BJ (cell line): ENCODE results near the gene CD27. TPM values are rescaled to one million over a fixed set of nuclear protein-coding genes. Genes with fewer than 3 reads are reported as not detected.
"Not testable (repeated sequence)": the region's sequence is repeated elsewhere in the genome, so short reads cannot be mapped to it uniquely, and the experiment has no call there.

Experiments used
- CTCF ChIA-PET: fragments of 350-600 bp; formaldehyde crosslinking; extraction: SDS; loops from one replicate; lab custom pipeline; 2021; ENCODE audit warnings: antibody characterized with exemption, inconsistent platforms; lab: Yijun Ruan, JAX
- POLR2A ChIA-PET: fragments of 300-600 bp; sonication (Branson Sonifier 250); formaldehyde crosslinking; extraction: SDS; loops from one replicate; lab custom pipeline; 2021; ENCODE audit warnings: antibody characterized with exemption; lab: Charles Lee
- DNase-seq: peaks from one replicate; pipeline ENCODE4 v3.0.0-alpha.2; 2011; ENCODE audit warnings: low read depth
- H3K27me3 ChIP-seq: 2 replicates; pipeline ENCODE4 v1.6.0; 2011; ENCODE audit warnings: low read length; ENCODE audit not compliant: control insufficient read depth, insufficient read depth
- H3K36me3 ChIP-seq: 2 replicates; pipeline ENCODE4 v1.5.1; 2011; ENCODE audit warnings: low read length; ENCODE audit not compliant: control insufficient read depth, insufficient read depth
- H3K4me3 ChIP-seq: 2 replicates; pipeline ENCODE4 v1.5.1; 2011; ENCODE audit warnings: low read depth, mild to moderate bottlenecking, control low read depth, low read length
- CTCF ChIP-seq: IDR thresholded peaks from 2 replicates; pipeline ENCODE4 v1.5.1; 2011; ENCODE audit warnings: low read depth, mild to moderate bottlenecking, control low read depth, inconsistent platforms, low read length, moderate library complexity; ENCODE audit not compliant: insufficient read depth
- polyA plus RNA-seq: library from polyadenylated mRNA; depleted of rRNA; stranded (reverse); fragments of >200 nt; gene quantifications from 2 replicates; pipeline ENCODE4 v1.2.3, GENCODE V29; 2011

The CD27 gene
- polyA plus RNA-seq, 1 experiment = 0.15 TPM

- H3K36me3 ChIP-seq = no peaks in the 10 kb centered on the region
- CTCF ChIA-PET = interaction anchor here (0.8 kb wide), 1 partner anchor 21 kb away, joined by 4 read pairs; no protein-coding TSS in a partner anchor
- no peak overlapping the region for H3K4me3 ChIP-seq
- POLR2A ChIA-PET = no interaction called here
- DNase-seq = no peak
- no peak for TF ChIP-seq CTCF
- H3K27me3 ChIP-seq = no peaks in the 10 kb centered on the region
Measured at GRCh38 chr12:6426882-6427671, 17.7 kb upstream of the CD27 start.

GRCh38 chr12:6427796-6428195, 17.0 kb upstream of the CD27 start:
- H3K36me3 ChIP-seq, DNase-seq, POLR2A ChIA-PET, H3K27me3 ChIP-seq, H3K4me3 ChIP-seq: not testable (repeated sequence)
- CTCF ChIA-PET = interaction anchor here (1.1 kb wide), 1 partner anchor 38 kb away, joined by 12 read pairs; no protein-coding TSS in a partner anchor

- H3K27me3 ChIP-seq = no peaks in the 10 kb centered on the region
- no peak overlapping the region for H3K4me3 ChIP-seq
- CTCF ChIA-PET = interaction anchor here (1.1 kb wide), 1 partner anchor 37 kb away, joined by 12 read pairs; no protein-coding TSS in a partner anchor
- POLR2A ChIA-PET = no interaction called here
- no peaks in the 10 kb centered on the region for H3K36me3 ChIP-seq
- no peak for DNase-seq
- no peak for TF ChIP-seq CTCF
Measured at GRCh38 chr12:6428326-6428725, 16.4 kb upstream of the CD27 start.

- ChIA-PET POLR2A (no interaction called here), CTCF (no interaction called here)
- Histone ChIP-seq H3K27me3 (no peaks in the 10 kb centered on the region), H3K4me3 (no peak overlapping the region), H3K36me3 (no peaks in the 10 kb centered on the region)
- TF ChIP-seq CTCF = no peak
- DNase-seq = peak; percentile 93
Measured at GRCh38 chr12:6430124-6430989, 14.4 kb upstream of the CD27 start.

- H3K36me3 ChIP-seq = no peaks in the 10 kb centered on the region
- no peak for TF ChIP-seq CTCF
- no peak for DNase-seq
- H3K4me3 ChIP-seq = no peak overlapping the region
- ChIA-PET POLR2A (no interaction called here), CTCF (no interaction called here)
- H3K27me3 ChIP-seq = no peaks in the 10 kb centered on the region
Measured at GRCh38 chr12:6432991-6433390, 11.8 kb upstream of the CD27 start.
